Endometrial microvascular endothelial cells (primary cell): ENCODE data around the gene RAB22A. TPM values are rescaled to one million over a fixed set of nuclear protein-coding genes. Genes with fewer than 3 reads are reported as not detected.

Source experiments
- in situ Hi-C: cut with HindIII; loops from 2 replicates; pipeline ENCODE4 v1.10.0; 2017; ENCODE audit warnings: low sequenced_read_pairs, low pct_unique_long_range_greater_than_20kb; ENCODE audit errors: inconsistent ontology term
- total RNA-seq: library from RNA; depleted of rRNA; stranded (reverse); fragments of >200 nt; gene quantifications from one replicate; pipeline ENCODE4 v1.2.3, GENCODE V29; 2015; ENCODE audit errors: inconsistent ontology term

The RAB22A gene
- total RNA-seq, 1 donor from 2014 or later = 12.5 TPM

DNA sequence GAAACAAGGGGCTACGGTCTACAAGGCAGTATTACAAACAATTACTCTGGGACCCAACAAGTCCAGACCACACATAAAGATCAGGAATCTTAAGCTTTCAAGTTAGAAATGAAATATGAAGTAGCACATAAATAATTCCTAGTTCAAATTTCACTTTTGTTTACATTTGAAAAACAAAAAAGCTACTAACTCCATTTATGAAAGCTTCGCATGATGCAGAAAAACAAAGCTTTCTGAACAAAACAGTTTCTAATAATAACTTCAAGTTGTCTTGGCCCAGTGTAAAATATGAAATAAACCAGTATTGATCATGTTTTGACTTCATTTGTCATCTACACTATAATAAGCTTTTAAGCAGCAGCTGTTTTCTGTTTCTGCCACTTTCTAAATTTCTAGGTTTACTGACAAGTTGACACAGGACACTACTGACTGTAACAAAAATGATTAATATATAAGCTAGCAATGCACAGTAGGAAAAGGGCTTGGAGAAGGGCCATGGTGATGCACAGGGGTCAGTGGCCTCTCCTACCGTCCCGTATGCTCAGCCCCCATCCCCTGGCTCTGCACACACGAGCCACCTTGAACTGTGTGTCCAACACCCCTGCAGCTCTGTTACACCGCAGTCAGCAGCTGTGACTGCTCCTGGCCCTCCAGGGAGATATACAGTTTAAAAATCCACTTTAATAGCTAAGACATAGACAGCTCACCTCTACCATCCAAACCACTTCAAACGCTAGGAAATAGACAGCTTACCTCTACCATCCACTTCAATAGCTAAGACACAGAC, 13.3 kb upstream of the RAB22A start:
- in situ Hi-C loops = no loop called here

DNA sequence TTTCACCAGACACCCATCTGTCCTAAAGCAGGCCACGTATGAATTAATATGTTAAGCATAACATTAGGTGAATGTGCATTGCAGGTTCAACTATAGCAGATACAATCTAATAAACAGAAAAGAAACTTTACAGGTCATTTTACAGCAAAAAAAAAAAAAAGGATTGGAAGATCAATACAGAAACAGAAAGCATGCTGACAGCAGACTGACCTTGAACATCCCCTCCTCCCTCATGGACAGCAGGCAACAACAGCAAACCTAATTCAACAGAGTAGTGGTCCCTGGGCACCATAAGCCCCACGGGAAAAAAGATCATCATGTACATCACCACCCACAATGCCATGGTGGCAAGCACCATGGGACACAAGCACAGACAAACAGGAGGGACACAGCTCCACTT, 12.1 kb upstream of the RAB22A start:
- in situ Hi-C loops = no loop called here

DNA sequence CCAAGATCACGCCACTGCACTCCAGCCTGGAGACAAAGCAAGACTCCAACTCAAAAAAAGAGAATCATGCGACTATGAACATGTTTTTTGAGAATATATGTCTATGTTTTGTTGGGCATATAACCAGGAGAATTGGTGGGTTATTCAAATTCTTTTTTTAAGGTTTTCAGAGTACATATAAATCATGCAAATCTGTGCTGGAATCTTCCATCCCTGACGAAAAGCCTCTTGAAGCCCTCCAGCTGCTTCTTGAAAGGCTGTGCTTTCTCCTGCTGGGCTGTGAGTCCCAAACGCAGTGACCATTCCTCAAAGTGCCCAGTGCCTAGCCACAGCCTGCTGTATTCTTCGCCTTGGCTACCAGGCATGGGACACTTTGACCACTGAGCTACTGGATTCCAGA, 9.2 kb upstream of the RAB22A start:
- in situ Hi-C loops = no loop called here

DNA sequence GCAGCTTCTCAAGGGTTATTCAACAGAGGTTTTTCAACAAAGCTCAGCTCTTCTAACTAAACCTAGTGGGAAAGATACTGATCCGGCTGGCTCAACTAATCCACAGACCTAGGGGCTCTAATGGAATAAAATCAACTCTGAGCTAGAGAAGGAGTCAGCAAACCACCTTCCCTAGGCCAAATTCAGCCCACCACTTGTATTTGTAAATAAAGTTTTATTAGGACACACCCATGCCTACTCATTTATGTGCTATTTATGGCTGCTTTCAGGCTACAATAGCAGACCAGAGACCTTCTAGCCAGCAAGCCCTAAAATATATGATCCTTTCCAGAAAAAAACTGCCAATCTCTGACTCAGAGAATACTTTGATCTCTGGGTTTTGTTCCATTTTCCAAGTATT, 6.0 kb upstream of the RAB22A start:
- in situ Hi-C loops = no loop called here

DNA sequence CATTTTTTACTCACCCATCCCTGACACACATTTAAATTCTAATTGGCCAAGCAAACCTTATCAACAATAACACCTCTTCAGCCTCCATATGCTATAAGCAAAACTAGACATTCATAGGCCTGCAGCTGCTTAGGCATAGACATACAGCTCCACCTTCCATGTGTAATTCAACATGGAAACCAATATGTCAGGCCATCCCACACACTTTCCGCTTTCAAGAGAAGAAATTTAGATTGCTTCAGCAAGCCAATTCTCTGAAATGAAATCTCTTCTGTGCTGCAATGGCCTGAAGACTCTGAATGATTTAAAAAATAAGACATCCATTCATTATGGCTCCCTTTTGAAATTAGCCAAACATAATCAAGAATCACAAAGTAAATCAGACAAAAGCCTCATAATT, 4.5 kb upstream of the RAB22A start:
- in situ Hi-C loops = no loop called here

DNA sequence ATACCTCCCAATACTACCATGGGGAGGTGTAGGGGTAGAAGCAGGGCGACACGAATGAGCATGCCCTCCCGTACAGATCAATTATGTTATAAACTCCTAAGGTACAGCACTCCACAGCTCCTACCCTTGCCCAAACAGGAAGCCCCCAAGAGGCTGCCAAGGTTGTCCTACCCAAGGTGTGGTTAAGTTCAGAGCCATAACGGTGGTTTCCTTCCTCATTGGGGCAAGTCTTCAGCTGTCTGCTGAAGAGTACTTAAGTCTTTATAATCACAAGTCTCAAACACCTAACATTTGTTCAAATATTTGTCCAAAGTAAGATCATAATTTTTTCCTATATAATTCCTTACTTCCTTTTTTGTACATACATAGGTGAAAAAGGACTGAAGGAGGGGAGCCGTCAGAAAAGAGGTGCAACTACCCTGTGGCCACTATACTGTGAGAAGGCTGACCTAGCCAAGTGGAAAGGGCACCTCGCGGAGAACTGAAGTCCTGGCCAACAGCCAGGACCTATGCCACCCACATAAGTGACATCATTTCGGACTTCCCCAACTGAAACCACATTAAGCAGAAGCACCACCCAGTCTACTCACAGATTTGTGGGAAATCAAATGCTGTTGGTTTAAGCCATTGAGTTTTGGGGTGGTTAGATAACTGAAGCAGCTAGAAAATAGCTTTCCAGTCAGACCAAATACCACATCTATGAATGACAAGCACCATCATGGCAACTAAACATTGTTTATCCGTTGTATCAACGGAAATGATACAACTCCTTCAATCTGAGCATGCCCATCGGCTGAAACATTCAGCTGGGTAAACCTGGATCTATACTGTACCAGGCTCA, 2.9 kb upstream of the RAB22A start:
- in situ Hi-C loops = no loop called here

DNA sequence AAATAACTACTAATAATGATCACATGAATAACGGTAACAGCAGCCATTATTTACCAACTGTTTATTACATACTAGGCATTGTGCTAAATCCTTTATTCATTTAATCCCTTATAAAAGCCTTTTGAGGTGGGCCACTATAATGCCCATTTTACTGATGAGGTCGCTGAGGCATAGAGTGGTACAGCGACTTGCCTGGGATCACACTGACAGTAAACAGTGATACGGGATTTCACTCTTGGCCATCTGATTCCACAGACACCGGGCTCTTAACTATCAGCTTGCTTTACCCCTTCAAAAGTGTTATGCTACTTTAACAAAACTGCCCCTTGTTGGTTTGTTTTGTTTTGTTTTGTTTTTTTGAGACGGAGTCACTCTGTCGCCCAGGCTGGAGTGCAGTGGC, 2.2 kb upstream of the RAB22A start:
- in situ Hi-C loops = no loop called here

DNA sequence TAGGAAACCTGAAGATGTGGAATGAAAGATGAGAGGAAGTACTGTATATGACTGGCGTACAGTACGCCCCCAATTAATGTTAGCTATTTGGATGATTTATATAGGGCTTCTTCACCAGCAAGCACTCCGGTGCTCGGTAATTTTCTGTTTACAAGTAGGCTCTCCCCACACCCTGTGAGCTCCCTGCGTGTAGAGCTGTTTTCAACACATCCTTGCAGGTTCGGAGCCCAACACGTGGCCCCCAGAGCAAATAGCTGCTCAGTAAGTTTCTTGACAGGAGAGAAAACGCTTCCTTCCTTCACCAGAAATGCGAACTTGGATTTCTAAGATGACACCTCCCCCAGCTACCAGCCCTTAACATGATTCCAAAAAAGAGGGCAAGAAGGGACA, 1.2 kb upstream of the RAB22A start:
- in situ Hi-C loops = no loop called here

DNA sequence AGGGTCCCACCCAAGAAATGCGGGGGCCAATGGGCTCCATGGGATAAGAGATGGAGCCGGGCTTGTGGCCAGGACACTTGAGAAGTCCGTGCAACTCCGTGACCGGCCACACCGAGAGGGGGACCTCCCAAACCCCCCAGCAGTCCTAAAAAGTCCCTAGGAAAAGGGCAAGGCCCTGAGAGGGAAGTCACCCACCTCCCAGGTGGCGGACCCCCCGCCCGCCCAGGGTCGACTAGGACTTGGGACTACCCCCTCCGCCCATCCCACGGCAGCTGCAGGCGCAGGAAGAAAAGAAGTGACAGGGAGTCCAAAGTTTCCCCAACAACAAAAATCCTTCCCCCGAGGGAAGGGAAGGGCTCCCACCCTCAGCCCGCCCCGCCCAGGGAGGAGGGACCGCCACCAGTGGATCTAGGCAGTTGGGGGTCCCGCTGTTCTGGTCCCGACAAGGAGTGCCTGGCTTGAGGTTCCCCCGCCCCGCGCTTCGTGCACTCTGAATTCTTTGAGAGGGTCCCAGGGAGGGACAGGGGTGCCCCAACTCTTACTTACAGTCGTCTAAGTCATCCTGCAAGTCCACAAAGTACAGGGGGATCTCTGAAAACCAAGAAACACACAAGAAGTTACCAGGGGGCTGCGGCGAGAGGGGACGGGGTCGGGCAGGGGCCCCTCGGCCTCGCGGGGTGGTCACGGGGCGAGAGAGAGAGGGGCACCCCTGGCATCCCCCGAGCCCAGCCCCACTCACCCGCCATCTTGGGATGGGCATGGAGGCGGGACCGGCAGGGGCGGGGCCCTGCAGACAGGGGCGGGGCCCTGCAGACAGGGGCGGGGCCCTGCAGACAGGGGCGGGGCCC, 611 bp upstream of the RAB22A start:
- in situ Hi-C loops = no loop called here

DNA sequence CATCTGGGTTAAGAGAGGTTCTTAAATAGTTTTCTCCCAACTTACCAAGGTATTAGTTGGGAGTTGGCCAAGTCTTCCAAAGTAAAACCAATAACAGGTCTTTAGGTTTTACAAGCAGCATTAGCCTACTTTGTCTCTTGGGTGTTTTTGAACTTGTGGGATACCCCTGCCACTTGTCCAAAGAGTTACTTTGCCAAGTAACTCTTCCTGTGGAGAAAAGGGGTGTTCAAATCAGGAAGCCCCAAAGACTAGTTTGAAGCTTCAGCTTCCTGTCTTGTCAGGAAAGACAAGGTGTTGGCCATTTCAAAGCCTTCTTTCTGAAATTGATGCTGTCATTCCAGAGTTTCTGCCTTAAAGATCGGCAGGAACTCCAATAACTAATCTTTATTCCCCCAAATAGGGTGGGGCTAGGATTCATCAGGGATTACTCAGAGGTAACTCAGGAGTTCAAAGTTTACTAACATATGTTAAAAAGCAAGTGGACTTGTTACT, 822 bp downstream of the RAB22A start:
- in situ Hi-C loops = no loop called here

DNA sequence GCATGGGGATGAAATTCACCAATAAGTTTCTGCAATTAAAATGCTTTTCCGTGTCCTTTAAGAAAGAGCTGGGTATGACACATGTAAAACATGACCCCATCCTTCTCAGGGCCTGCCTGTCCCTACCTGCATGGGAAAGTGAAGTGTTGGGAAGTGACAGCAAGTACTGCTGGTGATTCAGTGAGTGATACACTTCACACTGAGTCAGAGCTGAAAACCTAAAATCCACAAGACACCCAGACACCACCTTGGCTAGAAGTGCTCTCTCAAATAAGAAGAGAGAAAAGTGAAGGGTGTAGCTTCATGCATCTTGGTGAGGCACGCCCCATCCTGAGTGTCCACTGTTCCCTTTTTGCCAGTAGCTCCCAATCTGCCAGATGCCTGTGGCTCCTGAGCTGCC, 3.3 kb downstream of the RAB22A start:
- in situ Hi-C loops = no loop called here

DNA sequence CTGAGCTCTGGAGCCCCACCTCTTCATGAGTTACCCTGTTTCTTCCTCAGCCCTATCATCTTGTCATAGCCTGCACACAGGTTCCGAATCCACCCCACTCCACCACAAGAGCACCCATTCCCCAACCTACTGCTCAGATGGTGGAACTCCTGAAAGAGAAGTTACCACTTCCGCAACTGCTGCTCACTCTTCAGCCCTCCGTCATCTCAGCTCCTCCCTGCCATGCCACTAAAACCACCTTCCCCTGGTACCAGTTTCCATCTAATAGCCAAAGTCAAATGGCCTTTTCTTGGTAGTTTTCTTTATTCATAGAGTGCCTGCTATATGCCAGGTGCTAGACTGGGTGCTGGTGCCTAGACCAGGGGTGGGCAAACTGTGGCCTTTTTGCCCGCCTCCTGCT, 3.9 kb downstream of the RAB22A start:
- in situ Hi-C loops = no loop called here

DNA sequence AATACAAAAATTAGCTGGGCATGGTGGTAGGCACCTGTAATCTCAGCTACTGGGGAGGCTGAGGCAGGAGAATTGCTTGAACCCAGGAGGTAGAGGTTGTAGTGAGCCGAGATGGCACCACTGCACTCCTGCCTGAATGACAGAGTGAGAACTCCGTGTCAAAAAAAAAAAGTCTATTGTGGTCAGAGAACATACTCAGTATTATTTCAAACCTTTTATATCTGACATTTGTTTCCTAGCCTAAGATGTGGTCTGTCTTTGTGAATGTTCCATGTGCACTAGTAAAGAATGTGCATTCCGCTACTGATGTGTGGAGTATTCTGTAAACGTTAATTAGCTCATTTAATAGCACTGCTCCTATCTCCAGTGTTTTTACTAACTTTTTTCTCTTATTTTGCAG, 11.7 kb downstream of the RAB22A start:
- in situ Hi-C loops = no loop called here

DNA sequence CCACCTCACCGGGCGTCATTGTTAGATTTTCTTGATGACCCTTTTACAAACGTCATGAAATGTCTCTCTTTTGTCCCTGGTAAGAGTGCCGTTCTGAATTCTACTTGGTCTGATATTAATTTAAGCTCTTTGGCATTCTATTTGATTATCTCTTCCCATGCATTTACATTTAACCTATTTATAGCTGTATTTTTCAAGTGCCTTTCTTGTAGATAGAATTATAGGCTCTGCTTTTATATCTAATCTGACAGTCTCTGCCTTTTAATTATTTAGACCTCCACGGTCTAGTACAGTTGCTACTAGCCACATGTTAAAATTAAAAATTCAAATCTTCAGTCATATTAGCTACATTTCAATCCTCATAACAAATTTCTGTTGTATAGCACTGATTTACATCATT, 12.6 kb downstream of the RAB22A start:
- in situ Hi-C loops = no loop called here

DNA sequence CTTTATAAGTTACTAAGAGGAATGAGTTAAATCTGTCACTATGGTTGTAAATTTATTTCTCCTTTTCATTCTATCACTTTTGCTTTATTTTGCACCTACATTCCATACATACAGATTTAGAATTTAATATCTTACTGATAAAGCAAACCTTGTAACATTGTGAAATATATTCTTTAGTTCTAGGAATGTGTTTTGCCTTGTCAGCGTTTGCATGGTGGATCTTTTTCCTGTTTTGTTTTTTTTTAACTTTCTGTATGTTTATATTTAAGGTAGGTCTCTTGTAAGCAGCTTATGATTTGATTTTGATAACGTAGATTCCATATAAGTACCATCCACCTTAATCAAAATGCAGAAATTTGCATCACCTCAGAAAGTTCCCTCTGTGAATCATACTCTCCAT, 16.4 kb downstream of the RAB22A start:
- in situ Hi-C loops = no loop called here

DNA sequence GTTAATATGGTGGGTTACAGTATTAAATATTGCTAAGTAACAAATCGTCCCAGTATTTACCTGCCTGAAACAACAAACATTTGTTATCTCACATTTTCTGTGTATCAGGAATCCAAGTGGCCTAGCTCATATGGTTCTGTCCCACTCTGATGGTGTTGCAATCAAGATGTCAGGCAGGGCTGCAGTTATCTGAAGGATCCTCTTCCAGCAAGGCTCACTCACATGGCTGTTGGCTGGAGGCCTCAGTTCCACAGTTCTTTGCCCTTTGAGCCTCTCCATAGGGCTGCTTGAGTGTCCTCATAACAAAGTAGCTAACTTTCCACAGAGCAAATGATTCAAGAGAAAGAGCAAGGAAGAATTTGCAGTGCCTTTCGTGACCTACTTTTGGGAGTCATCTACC, 17.7 kb downstream of the RAB22A start:
- in situ Hi-C loops = no loop called here

DNA sequence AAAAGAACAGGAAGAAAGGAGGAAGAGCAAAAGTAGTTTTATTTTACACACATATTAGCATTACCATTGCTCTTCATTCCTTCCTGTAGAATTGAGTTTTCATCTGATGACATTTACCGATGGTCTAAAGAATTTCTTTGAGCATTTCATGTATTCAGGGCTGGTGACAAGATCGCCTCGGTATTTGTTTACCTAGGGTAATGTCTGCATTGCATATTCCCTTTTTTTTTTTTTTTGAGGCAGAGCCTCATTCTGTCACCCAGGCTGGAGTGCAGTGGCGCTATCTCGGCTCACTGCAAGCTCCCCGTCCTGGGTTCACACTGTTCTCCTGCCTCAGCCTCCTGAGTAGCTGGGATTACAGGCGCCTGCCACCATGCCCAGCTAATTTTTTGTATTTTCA, 19.3 kb downstream of the RAB22A start:
- in situ Hi-C loops = no loop called here

DNA sequence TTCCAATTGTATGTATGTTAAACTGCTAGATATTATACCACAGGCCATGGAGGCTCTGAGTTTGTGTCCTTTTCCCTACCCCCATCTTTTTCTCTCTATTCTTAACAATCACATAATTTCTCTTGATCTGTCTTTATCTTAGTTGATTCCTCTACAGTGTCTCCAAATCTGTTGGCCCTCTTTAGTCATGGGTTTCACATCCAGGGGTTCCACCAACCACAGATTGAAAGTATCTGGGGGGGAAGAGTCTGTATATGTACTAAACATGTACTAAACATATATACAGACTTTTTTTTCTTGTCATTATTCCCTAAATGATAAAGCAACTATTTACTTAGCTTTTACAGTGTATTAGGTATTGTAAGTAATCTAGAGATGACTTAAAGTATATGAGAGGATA, 20.2 kb downstream of the RAB22A start:
- in situ Hi-C loops = no loop called here

DNA sequence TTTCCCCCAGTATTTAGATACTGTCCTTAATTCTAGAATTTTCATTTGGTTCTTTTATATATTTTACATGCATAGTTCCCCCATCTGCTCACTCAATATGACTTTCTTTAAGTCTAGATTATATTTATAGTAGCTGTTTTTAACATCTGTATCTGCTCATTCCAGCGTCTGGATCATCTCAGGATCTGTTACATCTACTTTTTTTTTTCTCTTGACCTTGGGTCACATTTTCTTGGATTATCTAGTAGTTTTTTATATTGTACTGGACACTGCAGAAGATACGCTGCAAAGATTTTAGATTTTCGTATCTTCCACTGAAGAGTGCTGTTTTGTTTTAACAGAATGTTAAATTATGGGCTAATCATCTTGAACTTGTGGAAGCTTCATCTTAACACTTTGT, 20.7 kb downstream of the RAB22A start:
- in situ Hi-C loops = no loop called here
